NOMO-1 (cell line): Measurements from ENCODE around the gene HLA-DRA.
A peak's percentile ranks its signal among the peaks of the same experiment; 100 is the strongest.

Source experiments
- DNase-seq, 2 experiments: peaks; one replicate each; lab custom pipeline; 2025; ENCODE audit not compliant: unreplicated experiment in 2 of 2; lab: John Stamatoyannopoulos, UW

The HLA-DRA gene

DNA sequence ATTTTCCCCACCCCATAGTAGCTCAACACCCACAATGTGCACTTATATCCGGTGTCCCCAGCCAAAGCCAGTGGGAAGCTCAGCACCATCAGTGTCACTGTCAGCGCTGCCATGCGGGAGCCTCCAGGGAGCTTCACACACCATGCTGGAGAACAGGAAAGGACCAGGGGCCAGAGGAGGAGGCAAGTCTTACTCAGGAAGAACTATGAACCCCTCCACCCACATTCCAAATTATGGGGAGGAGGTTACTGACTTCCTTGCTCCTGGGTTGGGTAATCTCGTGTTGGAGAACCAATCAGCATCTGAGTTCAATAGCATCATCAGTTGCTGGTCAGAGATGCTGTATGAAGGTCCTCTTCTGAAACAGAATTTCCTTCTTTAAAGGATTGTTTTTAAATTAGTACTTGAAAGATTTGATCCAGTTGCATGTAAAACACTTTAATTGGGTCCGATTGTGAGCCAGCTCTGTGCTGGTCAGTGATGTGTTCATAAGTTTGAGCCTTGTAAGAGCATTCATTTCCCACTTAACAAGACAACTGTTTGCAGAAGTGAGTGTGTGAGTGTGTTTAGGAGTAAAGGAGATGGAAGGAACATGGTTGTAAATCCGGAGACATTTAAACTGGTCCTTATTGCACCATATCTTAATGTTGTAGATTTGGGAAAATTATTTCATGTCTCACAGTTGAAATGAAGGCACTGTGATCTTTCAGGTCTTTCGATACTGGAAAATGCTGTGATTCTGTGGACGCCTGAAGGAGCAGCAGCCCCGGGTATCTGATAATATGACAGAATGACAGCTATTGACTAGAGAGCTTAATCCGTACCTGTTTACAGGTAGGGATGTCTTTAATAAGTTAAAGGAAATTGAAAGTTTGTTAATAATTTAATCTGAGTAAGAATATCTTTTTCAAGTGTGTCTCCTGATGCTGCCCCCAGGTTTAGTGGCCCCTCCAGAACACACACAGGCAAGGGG is 34.0 kb downstream of the HLA-DRA start:
- DNase-seq, result peak in 1 of 2 experiments; percentile 29

- no peak for DNase-seq
Observed at GRCh38 chr6:32475392-32476206, 35.9 kb downstream of the HLA-DRA start.

GRCh38 chr6:32483968-32484613 is 44.4 kb downstream of the HLA-DRA start:
- DNase-seq, result no peak

DNA sequence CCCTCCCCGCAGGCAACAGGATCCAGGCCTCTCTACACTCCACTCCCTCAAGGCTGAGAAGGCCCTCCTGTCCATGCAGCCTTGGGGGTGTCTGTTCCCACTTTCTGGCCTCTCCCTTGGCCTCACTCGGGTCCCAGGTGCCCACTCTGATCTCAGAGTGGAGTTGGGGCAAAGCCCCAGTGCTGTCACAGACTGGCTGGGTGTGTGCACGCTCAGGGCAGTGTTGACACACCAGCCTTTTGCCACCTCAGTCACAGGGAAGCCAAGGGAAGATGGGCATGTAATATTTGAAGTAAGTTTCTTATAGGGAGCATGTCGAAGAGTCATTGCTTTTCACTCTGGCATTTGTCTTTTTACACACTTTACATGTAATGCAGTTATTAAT is 44.9 kb downstream of the HLA-DRA start:
- no peak for DNase-seq

DNA sequence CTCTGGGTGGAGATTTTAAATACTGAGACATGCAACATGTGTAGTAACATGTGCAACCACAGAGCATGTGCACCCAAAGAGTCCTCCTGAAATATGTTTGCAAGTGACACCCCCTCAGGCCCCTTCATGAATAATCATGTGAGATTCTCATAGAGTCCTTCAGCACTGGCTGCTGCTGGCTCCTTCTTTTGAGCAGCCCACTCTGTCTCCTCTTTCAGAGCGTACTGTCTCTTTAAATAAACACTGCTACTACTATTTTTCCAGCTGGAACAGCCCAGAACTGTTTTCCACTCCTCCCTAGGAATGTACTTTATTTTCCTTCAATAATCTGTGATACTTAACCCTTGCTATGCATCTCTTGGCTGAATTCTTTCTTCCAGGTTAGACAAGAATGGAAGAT is 48.4 kb downstream of the HLA-DRA start:
- no peak for DNase-seq

GRCh38 chr6:32491700-32492099 is 52.0 kb downstream of the HLA-DRA start:
- DNase-seq, result no peak

DNA sequence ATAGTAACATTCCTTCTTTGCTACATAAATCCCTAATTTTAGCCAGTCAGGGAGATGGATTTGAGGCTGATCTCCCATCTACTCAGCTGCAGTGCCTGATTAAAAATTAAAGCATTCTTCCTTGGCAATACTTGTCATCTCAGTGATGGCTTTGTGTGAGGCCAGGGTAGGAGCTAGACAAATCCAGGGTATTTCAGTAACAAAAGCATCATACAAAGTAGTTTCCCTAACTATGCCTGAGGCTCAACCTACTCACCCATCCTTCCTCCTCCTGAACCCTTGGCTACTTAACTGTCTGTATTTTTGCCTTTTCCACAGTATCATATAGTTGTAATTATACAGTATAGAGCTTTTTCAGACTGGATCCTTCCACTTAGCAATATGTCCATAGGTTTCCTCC is 52.7 kb downstream of the HLA-DRA start:
- DNase-seq, result no peak
